Sigmoid colon (tissue), 3 donors: ENCODE measurements around the gene COL6A1.

Source experiments
- POLR2A ChIP-seq, 2 donors: fragments of 450-650 bp; IDR thresholded peaks; one replicate each; pipeline ENCODE4 v1.6.1; 2016; ENCODE audit warnings: antibody characterized with exemption in 2 of 2, mild to moderate bottlenecking in 2 of 2, moderate library complexity in 2 of 2
- TF ChIP-seq, protein P1 (sequence below), 4 experiments: fragments of 450-650 bp in 3 of 4; fragments of 200-600 bp in 1 of 4; IDR thresholded peaks; one replicate each; pipeline ENCODE4 v1.5.1; 2016 to 2019; ENCODE audit warnings: antibody characterized with exemption in 4 of 4, mild to moderate bottlenecking in 3 of 4, moderate library complexity in 2 of 4

GRCh38 chr21:46038871-46039397 lies 57.4 kb downstream of the COL6A1 start:
- TF ChIP-seq, protein P1, sequence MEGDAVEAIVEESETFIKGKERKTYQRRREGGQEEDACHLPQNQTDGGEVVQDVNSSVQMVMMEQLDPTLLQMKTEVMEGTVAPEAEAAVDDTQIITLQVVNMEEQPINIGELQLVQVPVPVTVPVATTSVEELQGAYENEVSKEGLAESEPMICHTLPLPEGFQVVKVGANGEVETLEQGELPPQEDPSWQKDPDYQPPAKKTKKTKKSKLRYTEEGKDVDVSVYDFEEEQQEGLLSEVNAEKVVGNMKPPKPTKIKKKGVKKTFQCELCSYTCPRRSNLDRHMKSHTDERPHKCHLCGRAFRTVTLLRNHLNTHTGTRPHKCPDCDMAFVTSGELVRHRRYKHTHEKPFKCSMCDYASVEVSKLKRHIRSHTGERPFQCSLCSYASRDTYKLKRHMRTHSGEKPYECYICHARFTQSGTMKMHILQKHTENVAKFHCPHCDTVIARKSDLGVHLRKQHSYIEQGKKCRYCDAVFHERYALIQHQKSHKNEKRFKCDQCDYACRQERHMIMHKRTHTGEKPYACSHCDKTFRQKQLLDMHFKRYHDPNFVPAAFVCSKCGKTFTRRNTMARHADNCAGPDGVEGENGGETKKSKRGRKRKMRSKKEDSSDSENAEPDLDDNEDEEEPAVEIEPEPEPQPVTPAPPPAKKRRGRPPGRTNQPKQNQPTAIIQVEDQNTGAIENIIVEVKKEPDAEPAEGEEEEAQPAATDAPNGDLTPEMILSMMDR (IDR thresholded peaks at IDR 0.05): no peak
- TF ChIP-seq POLR2A (IDR thresholded peaks at IDR 0.05): no peak
